Breast epithelium (tissue), 4 donors: ENCODE data around the gene AFAP1L1. TPM values are rescaled to one million over a fixed set of nuclear protein-coding genes. Genes with fewer than 3 reads are reported as not detected.

Source experiments
- DNase-seq, 2 donors: peaks; one replicate each; pipeline ENCODE4 v3.0.0-alpha.2; 2019; ENCODE audit warnings: low spot score in 2 of 2
- H3K27ac ChIP-seq, 2 donors: fragments of 200-600 bp; sonication (generic) in 1 of 2; one replicate each; pipeline ENCODE4 v1.5.1; 2016 to 2019; ENCODE audit warnings: mild to moderate bottlenecking in 1 of 2
- H3K27me3 ChIP-seq, 2 donors: fragments of 200-600 bp; sonication (generic) in 1 of 2; one replicate each; pipeline versions ENCODE4 v1.5.1 to v1.6.0; 2017 to 2019; ENCODE audit warnings: control low read depth in 1 of 2, mild to moderate bottlenecking in 1 of 2
- H3K36me3 ChIP-seq: fragments of 200-600 bp; one replicate; pipeline ENCODE4 v1.5.1; 2019
- H3K4me1 ChIP-seq, 2 donors: fragments of 200-600 bp; sonication (generic); one replicate each; pipeline ENCODE4 v1.5.1; 2016 to 2019; ENCODE audit warnings: control low read depth in 1 of 2
- H3K4me3 ChIP-seq, 3 donors: fragments of 200-600 bp; sonication (generic); 1 replicate in 2 of 3; 2 replicates in 1 of 3; pipeline ENCODE4 v1.5.1; 2016 to 2019; ENCODE audit warnings: mild to moderate bottlenecking in 3 of 3, moderate library complexity in 2 of 3
- H3K9me3 ChIP-seq, 2 donors: fragments of 200-600 bp; sonication (generic) in 1 of 2; one replicate each; pipeline ENCODE4 v1.5.1; 2016 to 2019; ENCODE audit warnings: control low read depth in 1 of 2
- POLR2A ChIP-seq: fragments of 450-650 bp; IDR thresholded peaks from one replicate; pipeline ENCODE4 v1.6.1; 2016; ENCODE audit warnings: antibody characterized with exemption, mild to moderate bottlenecking, moderate library complexity
- POLR2AphosphoS5 ChIP-seq, 3 donors: sonication (generic); formaldehyde crosslinking; IDR thresholded peaks; one replicate each; pipeline ENCODE4 v1.6.1; 2017; ENCODE audit warnings: antibody characterized with exemption in 3 of 3
- intact Hi-C: fragments of 100-400 bp; cut with DNase I; formaldehyde crosslinking; loops from one replicate; pipeline ENCODE4 v1.15.1; 2023; ENCODE audit warnings: low total_unique reads
- total RNA-seq, 3 donors: library from RNA; depleted of rRNA; stranded (reverse); fragments of >200 nt; gene quantifications; one replicate each; pipeline ENCODE4 v1.1.0, GENCODE V29; 2016
- TF ChIP-seq, protein P1 (sequence below), 3 donors: fragments of 450-650 bp; IDR thresholded peaks; one replicate each; pipeline ENCODE4 v1.5.1; 2016 to 2017; ENCODE audit warnings: antibody characterized with exemption in 3 of 3, mild to moderate bottlenecking in 3 of 3, moderate library complexity in 3 of 3

The AFAP1L1 gene
- total RNA-seq, 3 donors from 2014 or later, result 13.3 to 108 (median 26.5) TPM

DNA sequence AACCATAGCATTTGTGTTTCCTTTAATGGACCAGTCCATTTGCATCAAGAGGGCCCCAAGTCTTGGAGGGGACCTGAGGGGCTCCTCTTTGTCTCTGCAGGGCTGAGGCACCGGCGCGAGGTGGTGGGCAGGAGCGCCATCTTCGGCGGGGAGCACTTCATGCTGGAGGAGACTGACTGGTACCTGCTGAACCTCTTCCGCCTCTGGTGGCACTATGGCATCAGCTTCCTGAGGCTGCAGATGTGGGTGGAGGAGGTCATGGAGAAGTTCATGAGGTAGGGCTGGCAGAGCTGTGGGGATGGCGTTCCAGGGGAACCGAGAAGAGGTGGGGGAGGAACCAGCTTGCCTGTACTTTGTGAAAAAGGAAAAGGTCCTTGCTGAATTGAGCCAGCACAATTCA, 92.3 kb downstream of the AFAP1L1 start:
- H3K4me3 ChIP-seq, result no peak overlapping the region
- no peak overlapping the region for H3K27ac ChIP-seq
- H3K4me1 ChIP-seq, result no peaks in the 10 kb centered on the region
- H3K9me3 ChIP-seq, result no peaks in the 10 kb centered on the region
- intact Hi-C loops, result loop anchor here (10.0 kb wide), 1 partner anchor 201 kb away; no protein-coding TSS in a partner anchor
- DNase-seq, result no peak
- no peaks in the 10 kb centered on the region for H3K27me3 ChIP-seq
- no peaks in the 10 kb centered on the region for H3K36me3 ChIP-seq
- TF ChIP-seq, protein P1, sequence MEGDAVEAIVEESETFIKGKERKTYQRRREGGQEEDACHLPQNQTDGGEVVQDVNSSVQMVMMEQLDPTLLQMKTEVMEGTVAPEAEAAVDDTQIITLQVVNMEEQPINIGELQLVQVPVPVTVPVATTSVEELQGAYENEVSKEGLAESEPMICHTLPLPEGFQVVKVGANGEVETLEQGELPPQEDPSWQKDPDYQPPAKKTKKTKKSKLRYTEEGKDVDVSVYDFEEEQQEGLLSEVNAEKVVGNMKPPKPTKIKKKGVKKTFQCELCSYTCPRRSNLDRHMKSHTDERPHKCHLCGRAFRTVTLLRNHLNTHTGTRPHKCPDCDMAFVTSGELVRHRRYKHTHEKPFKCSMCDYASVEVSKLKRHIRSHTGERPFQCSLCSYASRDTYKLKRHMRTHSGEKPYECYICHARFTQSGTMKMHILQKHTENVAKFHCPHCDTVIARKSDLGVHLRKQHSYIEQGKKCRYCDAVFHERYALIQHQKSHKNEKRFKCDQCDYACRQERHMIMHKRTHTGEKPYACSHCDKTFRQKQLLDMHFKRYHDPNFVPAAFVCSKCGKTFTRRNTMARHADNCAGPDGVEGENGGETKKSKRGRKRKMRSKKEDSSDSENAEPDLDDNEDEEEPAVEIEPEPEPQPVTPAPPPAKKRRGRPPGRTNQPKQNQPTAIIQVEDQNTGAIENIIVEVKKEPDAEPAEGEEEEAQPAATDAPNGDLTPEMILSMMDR (IDR thresholded peaks at IDR 0.05), result no peak
- no peak for TF ChIP-seq POLR2AphosphoS5 (IDR thresholded peaks at IDR 0.05)
- TF ChIP-seq POLR2A, result no peak

DNA sequence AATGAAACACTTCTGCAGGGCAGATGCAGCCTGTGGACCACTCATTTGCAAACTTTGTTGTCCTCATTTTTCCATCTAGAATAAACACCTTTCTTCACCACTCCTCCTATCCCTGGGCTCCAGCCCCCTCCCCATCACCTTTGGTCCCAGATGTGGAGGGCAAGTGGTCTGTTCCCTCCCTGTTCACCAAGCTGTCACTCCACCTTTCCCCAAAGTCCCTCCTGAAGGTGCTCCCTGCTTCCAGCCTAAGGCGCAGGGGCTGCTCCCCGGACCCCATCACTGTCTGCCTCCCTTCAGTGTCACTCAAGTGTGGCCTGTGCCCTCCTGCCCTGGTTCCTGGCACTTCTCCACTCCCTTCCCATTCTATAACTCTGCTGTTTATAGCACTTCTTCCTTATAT, 93.1 kb downstream of the AFAP1L1 start:
- DNase-seq, result no peak
- no peaks in the 10 kb centered on the region for H3K27me3 ChIP-seq
- TF ChIP-seq POLR2AphosphoS5 (IDR thresholded peaks at IDR 0.05) (no peak), POLR2A (no peak)
- TF ChIP-seq, protein P1 (IDR thresholded peaks at IDR 0.05), result no peak
- intact Hi-C loops, result loop anchor here (10.0 kb wide), 1 partner anchor 200 kb away; no protein-coding TSS in a partner anchor
- H3K36me3 ChIP-seq, result no peaks in the 10 kb centered on the region
- H3K4me1 ChIP-seq, result no peaks in the 10 kb centered on the region
- H3K9me3 ChIP-seq, result no peaks in the 10 kb centered on the region
- H3K4me3 ChIP-seq, result no peak overlapping the region
- H3K27ac ChIP-seq, result no peak overlapping the region

DNA sequence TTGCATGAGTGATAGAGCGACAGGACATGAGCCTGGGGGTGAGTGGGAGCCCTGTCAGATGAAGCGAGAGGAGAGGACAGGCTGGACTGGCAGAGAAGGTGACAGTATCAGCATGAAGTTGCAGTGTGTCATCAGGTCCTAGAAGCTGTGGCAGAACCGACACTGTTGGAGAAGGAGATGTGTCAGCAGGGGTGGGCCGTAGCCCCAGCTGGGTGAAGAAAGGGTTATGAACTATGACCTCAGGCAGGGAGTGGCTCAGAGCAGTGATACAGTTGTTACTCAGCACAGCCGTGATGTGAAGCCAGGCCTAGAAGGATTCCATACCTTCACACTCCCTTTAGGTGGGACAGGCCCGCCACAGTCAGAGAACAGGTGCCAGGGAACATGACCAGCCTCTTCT, 93.8 kb downstream of the AFAP1L1 start:
- H3K9me3 ChIP-seq, result no peaks in the 10 kb centered on the region
- DNase-seq, result no peak
- H3K27me3 ChIP-seq, result no peaks in the 10 kb centered on the region
- H3K27ac ChIP-seq, result no peak overlapping the region
- intact Hi-C loops, result loop anchor here (10.0 kb wide), 1 partner anchor 199 kb away; no protein-coding TSS in a partner anchor
- no peaks in the 10 kb centered on the region for H3K36me3 ChIP-seq
- TF ChIP-seq POLR2AphosphoS5 (IDR thresholded peaks at IDR 0.05) (no peak), POLR2A (no peak)
- TF ChIP-seq, protein P1 (IDR thresholded peaks at IDR 0.05), result no peak
- H3K4me1 ChIP-seq, result no peaks in the 10 kb centered on the region
- no peak overlapping the region for H3K4me3 ChIP-seq

DNA sequence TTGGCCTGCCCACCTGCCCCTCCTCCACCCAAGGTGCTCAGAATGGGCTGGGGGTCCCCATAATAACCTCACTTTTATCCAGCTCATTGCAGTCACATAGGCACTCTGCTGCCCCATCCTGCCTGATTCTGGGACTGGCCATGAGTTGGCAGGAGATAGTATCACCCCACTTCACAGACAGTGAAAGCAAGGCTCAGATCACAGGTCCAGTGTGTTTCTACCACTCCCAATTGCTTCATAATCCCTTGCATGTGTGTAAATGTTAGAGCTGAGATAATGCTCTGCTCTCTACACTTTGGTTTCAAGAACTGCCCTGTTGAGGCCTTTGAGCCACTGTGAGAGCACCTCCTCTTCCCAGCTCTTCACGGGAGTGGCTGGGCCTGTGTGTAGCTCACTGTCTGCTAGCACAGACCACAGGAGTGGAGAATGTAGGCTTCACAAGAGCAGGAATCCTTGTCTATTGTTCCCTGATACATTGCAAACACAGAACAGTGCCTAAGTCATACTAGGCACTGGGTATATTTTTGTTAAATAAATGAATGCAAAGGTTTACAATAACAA, 94.6 kb downstream of the AFAP1L1 start:
- Histone ChIP-seq H3K4me1 (no peaks in the 10 kb centered on the region), H3K27me3 (no peaks in the 10 kb centered on the region), H3K36me3 (no peaks in the 10 kb centered on the region), H3K4me3 (no peak overlapping the region), H3K9me3 (no peaks in the 10 kb centered on the region), H3K27ac (no peak overlapping the region)
- intact Hi-C loops, result loop anchor here (10.0 kb wide), 1 partner anchor 199 kb away; no protein-coding TSS in a partner anchor
- no peak for DNase-seq
- TF ChIP-seq, protein P1 (IDR thresholded peaks at IDR 0.05), result no peak
- no peak for TF ChIP-seq POLR2AphosphoS5 (IDR thresholded peaks at IDR 0.05)
- no peak for TF ChIP-seq POLR2A

DNA sequence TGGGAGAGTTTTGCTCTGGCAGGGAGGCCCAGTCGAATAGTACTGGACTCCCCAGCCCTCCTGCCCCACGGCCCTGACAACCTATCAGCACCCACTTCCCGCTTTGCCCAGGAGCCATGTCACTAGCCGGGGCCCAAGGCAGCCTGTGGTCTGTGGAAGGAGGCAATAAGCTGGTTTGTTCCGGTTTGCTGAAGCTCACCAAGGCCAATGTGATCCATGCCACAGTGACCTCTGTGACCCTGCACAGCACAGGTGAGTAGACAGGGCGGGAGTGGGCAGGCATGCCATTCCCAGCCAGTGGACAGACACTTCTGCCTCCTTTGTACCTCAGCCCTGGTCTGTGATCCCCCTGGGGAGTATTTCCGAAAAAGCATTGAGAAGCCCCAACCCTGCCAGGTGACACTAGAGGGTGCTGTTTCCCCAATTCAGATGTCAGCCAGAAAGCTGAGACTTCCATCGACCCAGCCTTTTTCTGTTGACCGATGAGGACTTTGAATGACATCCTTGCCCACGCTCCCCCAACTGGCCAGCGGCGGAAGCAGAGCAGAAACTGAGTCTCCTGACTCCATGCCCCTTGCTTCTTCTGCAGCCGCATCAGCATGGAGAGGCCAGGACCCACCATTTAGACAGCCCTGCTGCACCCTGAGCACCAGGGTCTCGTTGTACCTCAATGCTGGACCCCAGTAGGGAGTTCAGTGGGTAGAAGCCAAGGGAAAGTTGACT, 95.8 kb downstream of the AFAP1L1 start:
- Histone ChIP-seq H3K36me3 (no peaks in the 10 kb centered on the region), H3K4me1 (no peaks in the 10 kb centered on the region), H3K27ac (no peak overlapping the region), H3K9me3 (no peaks in the 10 kb centered on the region), H3K27me3 (no peaks in the 10 kb centered on the region), H3K4me3 (no peak overlapping the region)
- intact Hi-C loops, result loop anchor here (10.0 kb wide), 1 partner anchor 197 kb away; no protein-coding TSS in a partner anchor
- DNase-seq, result no peak
- TF ChIP-seq, protein P1 (IDR thresholded peaks at IDR 0.05), result peak; percentile 51 to 66 (median 63)
- no peak for TF ChIP-seq POLR2A
- no peak for TF ChIP-seq POLR2AphosphoS5 (IDR thresholded peaks at IDR 0.05)
